H9 (cell line): ENCODE data around the gene DMWD. TPM values are rescaled to one million over a fixed set of nuclear protein-coding genes. Genes with fewer than 3 reads are reported as not detected.
A peak's percentile ranks its signal among the peaks of the same experiment; 100 is the strongest.

Experiments
- DNase-seq: peaks from one replicate; pipeline ENCODE4 v3.0.0-alpha.2; 2017
- H2AFZ ChIP-seq: one replicate; pipeline ENCODE4 v1.6.1; 2013; ENCODE audit warnings: mild to moderate bottlenecking, low read length, control low read depth, moderate library complexity
- H2AK5ac ChIP-seq: 2 replicates; pipeline ENCODE4 v1.6.1; 2013; ENCODE audit warnings: low read length, control low read depth, mixed read lengths; ENCODE audit not compliant: insufficient read length
- H2BK120ac ChIP-seq: one replicate; pipeline ENCODE4 v1.6.1; 2013; ENCODE audit warnings: low read depth, mild to moderate bottlenecking, low read length, control low read depth, inconsistent platforms; ENCODE audit not compliant: poor library complexity, severe bottlenecking
- H2BK12ac ChIP-seq: 2 replicates; pipeline ENCODE4 v1.6.1; 2013; ENCODE audit warnings: low read length, control low read depth, mixed read lengths, low read depth; ENCODE audit not compliant: insufficient read length
- H2BK15ac ChIP-seq: 2 replicates; pipeline ENCODE4 v1.6.1; 2013; ENCODE audit warnings: low read depth, low read length, control low read depth
- H2BK20ac ChIP-seq: one replicate; pipeline ENCODE4 v1.6.1; 2013; ENCODE audit warnings: low read depth, mild to moderate bottlenecking, low read length, control low read depth, inconsistent platforms; ENCODE audit not compliant: poor library complexity, severe bottlenecking
- H2BK5ac ChIP-seq: 2 replicates; pipeline ENCODE4 v1.6.1; 2013; ENCODE audit warnings: low read length, control low read depth, mixed read lengths; ENCODE audit not compliant: insufficient read length
- H3K14ac ChIP-seq: 2 replicates; pipeline ENCODE4 v1.6.1; 2013; ENCODE audit warnings: low read length, control low read depth; ENCODE audit not compliant: insufficient read depth
- H3K18ac ChIP-seq: 2 replicates; pipeline ENCODE4 v1.6.1; 2013; ENCODE audit warnings: low read depth, mild to moderate bottlenecking, mixed read lengths, low read length, control low read depth; ENCODE audit not compliant: insufficient read length
- H3K23ac ChIP-seq: 2 replicates; pipeline ENCODE4 v1.6.1; 2013; ENCODE audit warnings: low read length, control low read depth, mixed read lengths, low read depth; ENCODE audit not compliant: insufficient read length
- H3K23me2 ChIP-seq: 2 replicates; pipeline ENCODE4 v1.6.1; 2013; ENCODE audit warnings: low read depth, mild to moderate bottlenecking, mixed read lengths, low read length, control low read depth; ENCODE audit not compliant: insufficient read length, poor library complexity, severe bottlenecking
- H3K27ac ChIP-seq: 2 replicates; pipeline ENCODE4 v1.5.1; 2013; ENCODE audit warnings: low read length, control low read depth, mixed read lengths, low read depth; ENCODE audit not compliant: insufficient read length
- H3K27me3 ChIP-seq: 2 replicates; pipeline ENCODE4 v1.6.1; 2013; ENCODE audit warnings: low read length, control low read depth, inconsistent platforms; ENCODE audit not compliant: insufficient read depth
- H3K4ac ChIP-seq: 2 replicates; pipeline ENCODE4 v1.6.1; 2013; ENCODE audit warnings: low read depth, mild to moderate bottlenecking, control low read depth, inconsistent platforms, low read length, moderate library complexity
- H3K4me1 ChIP-seq: 2 replicates; pipeline ENCODE4 v1.6.1; 2013; ENCODE audit warnings: low read length, control low read depth, inconsistent platforms; ENCODE audit not compliant: insufficient read depth
- H3K4me2 ChIP-seq: 2 replicates; pipeline ENCODE4 v1.6.1; 2013; ENCODE audit warnings: low read length, control low read depth, mixed read lengths; ENCODE audit not compliant: insufficient read length, insufficient read depth
- H3K56ac ChIP-seq: 2 replicates; pipeline ENCODE4 v1.6.1; 2013; ENCODE audit warnings: low read depth, mild to moderate bottlenecking, mixed read lengths, low read length, control low read depth; ENCODE audit not compliant: insufficient read length
- H3K79me1 ChIP-seq: 2 replicates; pipeline ENCODE4 v1.6.1; 2013; ENCODE audit warnings: low read depth, mild to moderate bottlenecking, moderate library complexity, low read length, control low read depth, inconsistent platforms; ENCODE audit not compliant: insufficient read depth, poor library complexity, severe bottlenecking
- H3K79me2 ChIP-seq: 2 replicates; pipeline ENCODE4 v1.6.1; 2013; ENCODE audit warnings: low read length, control low read depth, inconsistent platforms; ENCODE audit not compliant: insufficient read depth
- H3K9ac ChIP-seq: 2 replicates; pipeline ENCODE4 v1.6.1; 2013; ENCODE audit warnings: low read length, control low read depth, mixed read lengths; ENCODE audit not compliant: insufficient read length; ENCODE audit errors: extremely low read depth
- H3K9me3 ChIP-seq: one replicate; pipeline ENCODE4 v1.6.1; 2013; ENCODE audit warnings: low read depth, low read length, inconsistent platforms; ENCODE audit not compliant: control insufficient read depth
- H3T11ph ChIP-seq: one replicate; pipeline ENCODE4 v1.6.1; 2013; ENCODE audit warnings: mild to moderate bottlenecking, low read length, control low read depth, inconsistent platforms
- H4K20me1 ChIP-seq: one replicate; pipeline ENCODE4 v1.6.1; 2013; ENCODE audit not compliant: control insufficient read depth, insufficient read length, insufficient read depth
- H4K5ac ChIP-seq: 2 replicates; pipeline ENCODE4 v1.6.1; 2013; ENCODE audit warnings: low read depth, mild to moderate bottlenecking, mixed read lengths, low read length, control low read depth; ENCODE audit not compliant: insufficient read length
- H4K8ac ChIP-seq: replicated peaks from 2 replicates; pipeline ENCODE4 v1.6.1; 2013; ENCODE audit warnings: low read length, control low read depth, mixed read lengths, low read depth; ENCODE audit not compliant: insufficient read length
- H4K91ac ChIP-seq: 2 replicates; pipeline ENCODE4 v1.6.1; 2013; ENCODE audit warnings: low read depth, mild to moderate bottlenecking, moderate library complexity, mixed read lengths, low read length, control low read depth; ENCODE audit not compliant: insufficient read length
- H3K27ac Mint-ChIP-seq, 3 experiments: 2 replicates in 2 of 3; 3 replicates in 1 of 3; pipeline ENCODE4 v1.8.0; 2020 to 2021; ENCODE audit warnings: mixed read lengths in 3 of 3, mild to moderate bottlenecking in 1 of 3, moderate library complexity in 1 of 3
- H3K27me3 Mint-ChIP-seq: 2 replicates; pipeline ENCODE4 v1.8.0; 2021; ENCODE audit warnings: low read depth, mild to moderate bottlenecking, moderate library complexity, mixed read lengths
- H3K36me3 Mint-ChIP-seq, 3 experiments: 2 replicates in 2 of 3; 3 replicates in 1 of 3; pipeline ENCODE4 v1.8.0; 2020 to 2021; ENCODE audit warnings: low read depth in 3 of 3, mixed read lengths in 3 of 3; ENCODE audit not compliant: insufficient read depth in 1 of 3
- H3K4me1 Mint-ChIP-seq, 2 experiments: 2 replicates each; pipeline ENCODE4 v1.8.0; 2020; ENCODE audit warnings: mixed read lengths in 2 of 2
- H3K4me3 Mint-ChIP-seq, 2 experiments: 2 replicates in 1 of 2; 3 replicates in 1 of 2; pipeline ENCODE4 v1.8.0; 2020 to 2021; ENCODE audit warnings: mild to moderate bottlenecking in 2 of 2, mixed read lengths in 2 of 2, moderate library complexity in 1 of 2
- H3K9me3 Mint-ChIP-seq, 2 experiments: 2 replicates in 1 of 2; 3 replicates in 1 of 2; pipeline ENCODE4 v1.8.0; 2020; ENCODE audit warnings: mild to moderate bottlenecking in 2 of 2, mixed read lengths in 2 of 2, moderate library complexity in 1 of 2
- WGBS: extraction: QIAGEN DNeasy Blood & Tissue Kit; methylation state at CpG from one replicate; pipeline ENCODE4 v1.1.7; 2013; ENCODE audit warnings: missing lambda C conversion rate, low lambda C conversion rate, mixed read lengths; ENCODE audit not compliant: insufficient read length; ENCODE audit errors: extremely low coverage; 5-methylcytosine and 5-hydroxymethylcytosine counted together
- total RNA-seq: library from RNA; stranded (reverse); gene quantifications from 2 replicates; pipeline ENCODE4 v1.2.1, GENCODE V29; 2021
- TF ChIP-seq, protein P1 (sequence below): fragments of 200-600 bp; sonication (generic); conservative IDR thresholded peaks from 3 replicates; pipeline ENCODE4 v1.8.0; 2021; ENCODE audit warnings: antibody characterized with exemption, mild to moderate bottlenecking

The DMWD gene
- total RNA-seq, 1 experiment from 2014 or later = 75.1 TPM

GRCh38 chr19:45765702-45766295 is 26.8 kb downstream of the DMWD start:
- Mint-ChIP-seq H3K4me1 (peaks cover 8 to 35% of the 10 kb centered on the region in 2 experiments), H3K9me3 (no peaks in the 10 kb centered on the region; a peak in 1 of 5 replicates), H3K4me3 (peak overlapping the region; percentile 31 to 68; a peak in 2 of 5 replicates), H3K27me3 (peaks cover 6% of the 10 kb centered on the region), H3K36me3 (peaks cover 0 to 2% (median 0%) of the 10 kb centered on the region in 3 experiments; a peak in 1 of 7 replicates), H3K27ac (no peak overlapping the region; a peak in 1 of 7 replicates)
- H3T11ph ChIP-seq = no peak overlapping the region
- no peaks in the 10 kb centered on the region for H4K20me1 ChIP-seq
- peaks cover 20% of the 10 kb centered on the region for H3K23me2 ChIP-seq
- H3K4me1 ChIP-seq = peaks cover 3% of the 10 kb centered on the region; the same call in 1 of the 2 replicates
- no peaks in the 10 kb centered on the region for H3K79me2 ChIP-seq
- no peak overlapping the region; the same call in 1 of the 2 replicates for H3K14ac ChIP-seq
- no peak overlapping the region for H2AK5ac ChIP-seq
- H2BK20ac ChIP-seq = no peak overlapping the region
- H2BK12ac ChIP-seq = no peak overlapping the region
- H3K79me1 ChIP-seq = no peaks in the 10 kb centered on the region
- WGBS = no CpG with 5 or more reads among the region's 23 CpGs
- no peak overlapping the region for H3K4me2 ChIP-seq
- H3K9ac ChIP-seq = no peak overlapping the region
- H3K56ac ChIP-seq = no peak overlapping the region
- H2BK15ac ChIP-seq = no peak overlapping the region
- no peak overlapping the region for H4K8ac ChIP-seq
- H3K18ac ChIP-seq = no peak overlapping the region
- H3K23ac ChIP-seq = no peak overlapping the region
- H4K5ac ChIP-seq = no peak overlapping the region
- H3K27me3 ChIP-seq = no peaks in the 10 kb centered on the region
- H3K27ac ChIP-seq = no peak overlapping the region
- no peak overlapping the region for H3K4ac ChIP-seq
- H2BK120ac ChIP-seq = no peak overlapping the region
- no peak overlapping the region for H4K91ac ChIP-seq
- no peak for DNase-seq
- no peaks in the 10 kb centered on the region for H3K9me3 ChIP-seq
- TF ChIP-seq, protein P1, sequence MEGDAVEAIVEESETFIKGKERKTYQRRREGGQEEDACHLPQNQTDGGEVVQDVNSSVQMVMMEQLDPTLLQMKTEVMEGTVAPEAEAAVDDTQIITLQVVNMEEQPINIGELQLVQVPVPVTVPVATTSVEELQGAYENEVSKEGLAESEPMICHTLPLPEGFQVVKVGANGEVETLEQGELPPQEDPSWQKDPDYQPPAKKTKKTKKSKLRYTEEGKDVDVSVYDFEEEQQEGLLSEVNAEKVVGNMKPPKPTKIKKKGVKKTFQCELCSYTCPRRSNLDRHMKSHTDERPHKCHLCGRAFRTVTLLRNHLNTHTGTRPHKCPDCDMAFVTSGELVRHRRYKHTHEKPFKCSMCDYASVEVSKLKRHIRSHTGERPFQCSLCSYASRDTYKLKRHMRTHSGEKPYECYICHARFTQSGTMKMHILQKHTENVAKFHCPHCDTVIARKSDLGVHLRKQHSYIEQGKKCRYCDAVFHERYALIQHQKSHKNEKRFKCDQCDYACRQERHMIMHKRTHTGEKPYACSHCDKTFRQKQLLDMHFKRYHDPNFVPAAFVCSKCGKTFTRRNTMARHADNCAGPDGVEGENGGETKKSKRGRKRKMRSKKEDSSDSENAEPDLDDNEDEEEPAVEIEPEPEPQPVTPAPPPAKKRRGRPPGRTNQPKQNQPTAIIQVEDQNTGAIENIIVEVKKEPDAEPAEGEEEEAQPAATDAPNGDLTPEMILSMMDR = no peak
- H2BK5ac ChIP-seq = no peak overlapping the region
- H2AFZ ChIP-seq = no peak overlapping the region
